Activated CD4-positive, alpha-beta T cell treated with anti-CD3 and anti-CD28 coated beads for 1 hour (primary cell): ENCODE data around the gene CDIPT.

Source experiments
- DNase-seq: peaks from one replicate; pipeline ENCODE4 v3.0.0-alpha.2; 2020

CDIPT gene

GRCh38 chr16:29809031-29809747, 53.8 kb downstream of the CDIPT start:
- DNase-seq: no peak
